Small intestine (tissue), 7 donors: ENCODE results near the gene BACE2. TPM values are rescaled to one million over a fixed set of nuclear protein-coding genes. Genes with fewer than 3 reads are reported as not detected.
A peak's percentile ranks its signal among the peaks of the same experiment; 100 is the strongest.
"Not testable (repeated sequence)": the region's sequence is repeated elsewhere in the genome, so short reads cannot be mapped to it uniquely, and the experiment has no call there.

ENCODE experiments used
- DNase-seq, 2 donors: peaks; one replicate each; pipeline versions ENCODE4 v3.0.0 to v3.0.0-alpha.2; 2013
- FAIRE-seq: peaks from 2 replicates; lab custom pipeline; 2012; peaks lifted over from hg19 to GRCh38; lab: Jason Lieb, UNC
- H3K27ac ChIP-seq, 3 donors: one replicate each; pipeline ENCODE4 v1.5.1; 2013; ENCODE audit warnings: low read length in 2 of 3, mild to moderate bottlenecking in 2 of 3, control low read depth in 1 of 3, inconsistent platforms in 1 of 3, low read depth in 1 of 3, moderate library complexity in 1 of 3
- H3K27me3 ChIP-seq, 3 donors: one replicate each; pipeline ENCODE4 v1.6.1; 2013; ENCODE audit warnings: low read length in 3 of 3, inconsistent platforms in 1 of 3; ENCODE audit not compliant: control insufficient read depth in 3 of 3, insufficient read depth in 3 of 3
- H3K36me3 ChIP-seq, 3 donors: one replicate each; pipeline ENCODE4 v1.6.1; 2013; ENCODE audit warnings: low read length in 3 of 3, inconsistent platforms in 1 of 3, low read depth in 1 of 3, mild to moderate bottlenecking in 1 of 3, moderate library complexity in 1 of 3; ENCODE audit not compliant: control insufficient read depth in 3 of 3, insufficient read depth in 2 of 3
- H3K4me1 ChIP-seq, 3 donors: one replicate each; pipeline ENCODE4 v1.6.1; 2013; ENCODE audit warnings: low read length in 2 of 3, inconsistent platforms in 1 of 3, low read depth in 1 of 3, mild to moderate bottlenecking in 1 of 3, moderate library complexity in 1 of 3; ENCODE audit not compliant: control insufficient read depth in 3 of 3, insufficient read depth in 2 of 3
- H3K4me3 ChIP-seq, 3 donors: one replicate each; pipeline ENCODE4 v1.5.1; 2013; ENCODE audit warnings: low read length in 3 of 3, control low read depth in 1 of 3, inconsistent platforms in 1 of 3, low read depth in 1 of 3, mild to moderate bottlenecking in 1 of 3, moderate library complexity in 1 of 3
- H3K9me3 ChIP-seq, 2 donors: one replicate each; pipeline ENCODE4 v1.6.1; 2013; ENCODE audit warnings: low read depth in 1 of 2, low read length in 1 of 2; ENCODE audit not compliant: control insufficient read depth in 2 of 2, insufficient read depth in 1 of 2
- WGBS, 3 donors: extraction: QIAGEN DNeasy Blood & Tissue Kit; methylation state at CpG; one replicate each; pipeline ENCODE4 v1.1.7; 2013; 5-methylcytosine and 5-hydroxymethylcytosine counted together
- polyA plus RNA-seq, 4 donors: library from polyadenylated mRNA; stranded (reverse) in 3 of 4; unstranded in 1 of 4; fragments of 200-250 nt in 3 of 4; fragments of 120-200 nt in 1 of 4; gene quantifications; one replicate each; pipeline versions ENCODE4 v1.2.1 to v1.2.3, GENCODE V29; 2013
- donor health status: healthy with polysubstance abuse.
- donor health status: control.
- donor health status: control.
- donor health status: Bipolar disorder and iron deficiency.
- donor health status: healthy.

BACE2 gene
- polyA plus RNA-seq, 4 donors = 3.2 to 56.1 (median 9.1) TPM

DNA sequence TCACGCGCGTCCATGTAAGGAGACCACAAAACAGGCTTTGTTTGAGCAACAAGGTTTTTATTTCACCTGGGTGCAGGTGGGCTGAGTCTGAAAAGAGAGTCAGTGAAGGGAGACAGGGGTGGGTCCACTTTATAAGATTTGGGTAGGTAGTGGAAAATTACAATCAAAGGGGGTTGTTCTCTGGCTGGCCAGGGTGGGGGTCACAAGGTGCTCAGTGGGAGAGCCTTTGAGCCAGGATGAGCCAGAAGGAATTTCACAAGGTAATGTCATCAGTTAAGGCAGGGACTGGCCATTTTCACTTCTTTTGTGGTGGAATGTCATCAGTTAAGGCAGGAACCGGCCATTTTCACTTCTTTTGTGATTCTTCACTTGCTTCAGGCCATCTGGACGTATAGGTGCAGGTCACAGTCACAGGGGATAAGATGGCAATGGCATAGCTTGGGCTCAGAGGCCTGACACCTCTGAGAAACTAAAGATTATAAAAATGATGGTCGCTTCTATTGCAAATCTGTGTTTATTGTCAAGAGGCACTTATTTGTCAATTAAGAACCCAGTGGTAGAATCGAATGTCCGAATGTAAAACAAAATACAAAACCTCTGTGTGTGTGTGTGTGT lies 76.4 kb downstream of the BACE2 start:
- H3K27me3 ChIP-seq, FAIRE-seq, H3K9me3 ChIP-seq, H3K4me1 ChIP-seq, DNase-seq, H3K4me3 ChIP-seq, H3K27ac ChIP-seq: not testable (repeated sequence)
- 86 to 90% (median 89%) methylated on average over 8 of the region's 8 CpGs for WGBS, 3 donors
- peaks cover 0 to 33% (median 2%) of the 10 kb centered on the region in 3 donors for H3K36me3 ChIP-seq

DNA sequence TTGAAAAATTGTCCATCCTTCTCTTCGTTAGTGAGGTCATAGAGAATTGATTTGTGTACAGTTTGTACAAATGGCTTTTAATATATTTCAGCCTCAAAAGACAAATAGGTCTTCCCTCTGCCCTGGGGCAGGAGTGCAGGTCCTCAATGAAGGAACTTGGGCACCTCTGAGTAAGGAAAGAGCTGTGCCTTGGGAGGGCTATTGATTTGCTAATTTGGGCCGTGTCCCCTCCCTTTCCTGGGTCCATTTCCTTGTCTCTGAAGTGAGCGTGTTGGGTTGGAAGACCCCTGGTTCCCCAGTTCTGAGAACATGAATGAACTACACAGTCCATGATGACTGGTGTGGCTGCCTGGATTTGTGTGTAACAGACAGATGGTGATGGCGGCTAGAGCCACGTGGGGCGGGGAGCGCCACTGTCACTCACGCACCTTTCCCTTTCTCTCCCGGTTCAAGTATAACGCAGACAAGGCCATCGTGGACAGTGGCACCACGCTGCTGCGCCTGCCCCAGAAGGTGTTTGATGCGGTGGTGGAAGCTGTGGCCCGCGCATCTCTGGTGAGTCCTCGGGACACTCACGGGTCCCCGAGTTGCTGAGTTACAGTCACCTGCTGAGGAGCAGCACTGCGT lies 77.7 kb downstream of the BACE2 start:
- H3K27ac ChIP-seq = no peak overlapping the region
- peaks cover 0 to 33% (median 2%) of the 10 kb centered on the region in 3 donors for H3K36me3 ChIP-seq
- H3K27me3 ChIP-seq = no peaks in the 10 kb centered on the region
- FAIRE-seq (no peak), DNase-seq (no peak)
- H3K9me3 ChIP-seq = no peaks in the 10 kb centered on the region
- 89 to 94% (median 93%) methylated on average over 19 to 20 of the region's 20 CpGs for WGBS, 3 donors
- no peak overlapping the region for H3K4me3 ChIP-seq
- H3K4me1 ChIP-seq = no peaks in the 10 kb centered on the region

DNA sequence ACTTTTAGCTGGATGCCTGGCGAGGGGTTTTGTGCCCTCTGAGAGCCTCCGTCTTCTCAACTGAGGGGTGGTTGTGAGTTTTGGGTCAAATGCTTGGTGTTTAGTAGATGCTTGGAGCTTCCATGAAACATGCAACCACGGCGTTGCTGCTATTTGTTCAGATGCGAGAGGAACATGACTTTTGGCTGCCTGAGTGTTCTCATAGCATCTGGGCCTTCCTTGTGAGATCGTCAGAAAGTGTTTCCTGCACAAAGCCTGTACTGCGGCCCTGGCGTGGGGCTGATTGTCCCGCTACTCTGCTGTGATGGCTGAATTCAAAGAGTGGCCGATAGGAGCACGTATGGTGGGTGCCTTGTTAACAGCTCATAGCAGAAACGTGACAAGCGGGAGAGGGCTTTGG lies 78.8 kb downstream of the BACE2 start:
- H3K27ac ChIP-seq = no peak overlapping the region
- peaks cover 0 to 38% (median 3%) of the 10 kb centered on the region in 3 donors for H3K36me3 ChIP-seq
- WGBS, 3 donors = 91 to 93% (median 92%) methylated on average over 13 of the region's 13 CpGs
- H3K27me3 ChIP-seq = no peaks in the 10 kb centered on the region
- no peak for DNase-seq
- H3K4me3 ChIP-seq = no peak overlapping the region
- no peak for FAIRE-seq
- H3K9me3 ChIP-seq = no peaks in the 10 kb centered on the region
- H3K4me1 ChIP-seq = no peaks in the 10 kb centered on the region

GRCh38 chr21:41247561-41248545 lies 79.9 kb downstream of the BACE2 start:
- DNase-seq (peak in 1 of 2 donors; percentile 82), FAIRE-seq (no peak)
- H3K9me3 ChIP-seq = no peaks in the 10 kb centered on the region
- 23 to 60% (median 45%) methylated on average over 44 of the region's 44 CpGs for WGBS, 3 donors
- no peak overlapping the region for H3K4me3 ChIP-seq
- H3K27me3 ChIP-seq = no peaks in the 10 kb centered on the region
- H3K27ac ChIP-seq = peak overlapping the region in 1 of 3 donors; percentile 86
- peaks cover 0 to 41% (median 4%) of the 10 kb centered on the region in 3 donors for H3K36me3 ChIP-seq
- H3K4me1 ChIP-seq = no peaks in the 10 kb centered on the region

- DNase-seq (no peak), FAIRE-seq (no peak)
- no peaks in the 10 kb centered on the region for H3K27me3 ChIP-seq
- 92 to 98% (median 93%) methylated on average over 11 of the region's 11 CpGs for WGBS, 3 donors
- H3K9me3 ChIP-seq = peaks cover 0 to 11% of the 10 kb centered on the region in 2 donors
- H3K36me3 ChIP-seq = peaks cover 0 to 46% (median 4%) of the 10 kb centered on the region in 3 donors
- no peaks in the 10 kb centered on the region for H3K4me1 ChIP-seq
- H3K4me3 ChIP-seq = no peak overlapping the region
- H3K27ac ChIP-seq = no peak overlapping the region
Measured at GRCh38 chr21:41249476-41249875, 81.5 kb downstream of the BACE2 start.

GRCh38 chr21:41250519-41250918 lies 82.6 kb downstream of the BACE2 start:
- H3K4me3 ChIP-seq = no peak overlapping the region
- peaks cover 0 to 15% of the 10 kb centered on the region in 2 donors for H3K9me3 ChIP-seq
- no peak for DNase-seq
- 76 to 91% (median 87%) methylated on average over 8 of the region's 8 CpGs for WGBS, 3 donors
- FAIRE-seq = no peak
- H3K4me1 ChIP-seq = no peaks in the 10 kb centered on the region
- no peaks in the 10 kb centered on the region for H3K27me3 ChIP-seq
- no peak overlapping the region for H3K27ac ChIP-seq
- H3K36me3 ChIP-seq = peaks cover 0 to 46% (median 4%) of the 10 kb centered on the region in 3 donors

DNA sequence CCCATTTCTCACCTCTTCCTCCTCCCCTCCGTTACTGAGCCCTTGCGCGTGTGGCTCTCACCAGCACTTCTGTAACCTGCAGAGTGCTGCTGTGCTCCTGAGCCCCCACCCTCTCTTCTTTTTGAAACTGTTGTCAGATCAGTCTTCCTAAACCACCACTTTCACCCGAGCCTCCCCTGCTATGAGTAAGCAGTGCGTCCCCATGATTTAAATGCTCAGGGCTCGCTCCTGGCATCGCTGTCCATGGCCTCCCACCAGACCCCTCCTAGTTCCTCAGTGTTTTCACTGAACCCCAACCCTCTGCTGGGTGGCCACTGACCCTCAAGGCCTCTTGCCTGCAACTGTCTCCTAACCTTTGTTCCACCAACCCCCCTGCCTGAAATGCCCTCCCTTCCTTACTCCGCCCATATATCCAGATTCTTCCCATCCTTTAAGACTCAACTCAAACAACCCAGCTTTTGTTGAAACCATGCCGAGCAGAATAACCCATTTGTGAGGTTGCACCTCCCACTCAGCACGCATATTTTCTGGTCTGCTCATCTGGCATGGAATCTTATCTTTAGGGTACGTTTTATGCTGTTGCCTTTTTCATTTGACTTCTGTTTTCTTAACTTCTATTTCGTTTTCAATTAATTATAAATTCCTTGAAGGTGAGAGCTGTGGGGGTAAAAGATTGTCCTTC lies 84.1 kb downstream of the BACE2 start:
- Histone ChIP-seq H3K4me3 (no peak overlapping the region), H3K27ac (no peak overlapping the region), H3K9me3 (peaks cover 0 to 15% of the 10 kb centered on the region in 2 donors), H3K4me1 (no peaks in the 10 kb centered on the region), H3K27me3 (no peaks in the 10 kb centered on the region), H3K36me3 (peaks cover 0 to 41% (median 4%) of the 10 kb centered on the region in 3 donors)
- 85 to 92% (median 89%) methylated on average over 12 of the region's 12 CpGs for WGBS, 3 donors
- FAIRE-seq (no peak), DNase-seq (no peak)
